PC-9 (cell line): ENCODE measurements around the gene LDAH.
"Not testable (repeated sequence)": the region's sequence is repeated elsewhere in the genome, so short reads cannot be mapped to it uniquely, and the experiment has no call there.

Experiments
- EZH2 ChIP-seq: fragments of 200-600 bp; sonication (generic); IDR thresholded peaks from 2 replicates; pipeline ENCODE4 v1.8.0; 2017; ENCODE audit warnings: antibody characterized with exemption, low read depth
- TF ChIP-seq, protein P1 (sequence below): fragments of 200-600 bp; sonication (generic); conservative IDR thresholded peaks from 2 replicates; pipeline ENCODE4 v1.6.1; 2017; ENCODE audit warnings: mixed run types, antibody characterized with exemption, mild to moderate bottlenecking, moderate library complexity

DNA sequence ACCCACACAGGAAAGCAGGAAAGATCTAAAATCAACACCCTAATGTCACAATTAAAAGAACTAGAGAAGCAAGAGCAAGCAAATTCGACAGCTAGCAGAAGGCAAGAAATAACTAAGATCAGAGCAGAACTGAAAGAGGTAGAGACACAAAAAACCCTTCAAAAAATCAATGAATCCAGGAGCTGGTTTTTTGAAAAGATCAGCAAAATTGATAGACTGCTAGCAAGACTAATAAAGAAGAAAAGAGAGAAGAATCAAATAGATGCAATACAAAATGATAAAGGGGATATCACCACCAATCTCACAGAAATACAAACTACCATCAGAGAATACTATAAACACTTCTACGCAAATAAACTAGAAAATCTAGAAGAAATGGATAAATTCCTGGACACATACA, 108.5 kb downstream of the LDAH start:
- TF ChIP-seq, protein P1, sequence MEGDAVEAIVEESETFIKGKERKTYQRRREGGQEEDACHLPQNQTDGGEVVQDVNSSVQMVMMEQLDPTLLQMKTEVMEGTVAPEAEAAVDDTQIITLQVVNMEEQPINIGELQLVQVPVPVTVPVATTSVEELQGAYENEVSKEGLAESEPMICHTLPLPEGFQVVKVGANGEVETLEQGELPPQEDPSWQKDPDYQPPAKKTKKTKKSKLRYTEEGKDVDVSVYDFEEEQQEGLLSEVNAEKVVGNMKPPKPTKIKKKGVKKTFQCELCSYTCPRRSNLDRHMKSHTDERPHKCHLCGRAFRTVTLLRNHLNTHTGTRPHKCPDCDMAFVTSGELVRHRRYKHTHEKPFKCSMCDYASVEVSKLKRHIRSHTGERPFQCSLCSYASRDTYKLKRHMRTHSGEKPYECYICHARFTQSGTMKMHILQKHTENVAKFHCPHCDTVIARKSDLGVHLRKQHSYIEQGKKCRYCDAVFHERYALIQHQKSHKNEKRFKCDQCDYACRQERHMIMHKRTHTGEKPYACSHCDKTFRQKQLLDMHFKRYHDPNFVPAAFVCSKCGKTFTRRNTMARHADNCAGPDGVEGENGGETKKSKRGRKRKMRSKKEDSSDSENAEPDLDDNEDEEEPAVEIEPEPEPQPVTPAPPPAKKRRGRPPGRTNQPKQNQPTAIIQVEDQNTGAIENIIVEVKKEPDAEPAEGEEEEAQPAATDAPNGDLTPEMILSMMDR = not testable (repeated sequence)
- TF ChIP-seq EZH2 = not testable (repeated sequence)
